Lung (tissue), 12 donors: ENCODE measurements around the gene ZXDC. TPM values are rescaled to one million over a fixed set of nuclear protein-coding genes. Genes with fewer than 3 reads are reported as not detected.

Experiments
- ATAC-seq: fragments of 200-7000 bp; cut with Tn5 transposase; one replicate; pipeline ENCODE4 v1.9.1; 2020; ENCODE audit warnings: moderate number of reproducible peaks; ENCODE audit not compliant: insufficient read depth, low FRiP score
- DNase-seq, 3 donors: peaks; one replicate each; pipeline ENCODE4 v3.0.0-alpha.2; 2013 to 2017
- H3K27ac ChIP-seq, 2 donors: one replicate each; pipeline ENCODE4 v1.5.1; 2013; ENCODE audit warnings: mild to moderate bottlenecking in 2 of 2, moderate library complexity in 2 of 2, control low read depth in 1 of 2, inconsistent platforms in 1 of 2, low read depth in 1 of 2, low read length in 1 of 2
- H3K27me3 ChIP-seq, 3 donors: one replicate each; pipeline ENCODE4 v1.5.1; 2013; ENCODE audit warnings: low read length in 2 of 3; ENCODE audit not compliant: control insufficient read depth in 3 of 3, insufficient read depth in 3 of 3
- H3K36me3 ChIP-seq, 4 donors: one replicate each; pipeline ENCODE4 v1.5.1; 2013; ENCODE audit warnings: low read length in 4 of 4, mild to moderate bottlenecking in 1 of 4, moderate library complexity in 1 of 4; ENCODE audit not compliant: control insufficient read depth in 4 of 4, insufficient read depth in 4 of 4
- H3K4me1 ChIP-seq, 5 donors: one replicate each; pipeline ENCODE4 v1.5.1; 2013; ENCODE audit warnings: low read length in 5 of 5, mild to moderate bottlenecking in 2 of 5, moderate library complexity in 1 of 5; ENCODE audit not compliant: control insufficient read depth in 5 of 5, insufficient read depth in 5 of 5
- H3K4me3 ChIP-seq: one replicate; pipeline ENCODE4 v1.5.1; 2013; ENCODE audit warnings: mild to moderate bottlenecking, control low read depth, moderate library complexity
- H3K9ac ChIP-seq, 2 donors: one replicate each; pipeline ENCODE4 v1.5.1; 2013; ENCODE audit warnings: low read length in 2 of 2, control low read depth in 1 of 2; ENCODE audit not compliant: insufficient read depth in 1 of 2
- H3K9me3 ChIP-seq, 4 donors: one replicate each; pipeline ENCODE4 v1.5.1; 2013; ENCODE audit warnings: low read length in 3 of 4, mild to moderate bottlenecking in 1 of 4, moderate library complexity in 1 of 4; ENCODE audit not compliant: control insufficient read depth in 4 of 4, insufficient read depth in 3 of 4
- WGBS, 2 donors: extraction: QIAGEN DNeasy Blood & Tissue Kit; methylation state at CpG; one replicate each; pipeline ENCODE4 v1.1.7; 2013; 5-methylcytosine and 5-hydroxymethylcytosine counted together
- polyA plus RNA-seq, 2 donors: library from polyadenylated mRNA; stranded (reverse); fragments of 200-250 nt; gene quantifications; one replicate each; pipeline ENCODE4 v1.2.1, GENCODE V29; 2013
- total RNA-seq, 2 donors: library from RNA; depleted of rRNA in 1 of 2; stranded (reverse); fragments of >200 nt in 1 of 2; gene quantifications; one replicate each; pipeline ENCODE4 v1.2.1, GENCODE V29; 2014 to 2021
- TF ChIP-seq, protein P1 (sequence below): IDR thresholded peaks from 2 replicates; pipeline ENCODE4 v1.5.1; 2012; ENCODE audit warnings: mild to moderate bottlenecking; ENCODE audit errors: control extremely low read depth, extremely low read depth
- donor health status: control.
- donor health status: control.
- donor health status: Bipolar disorder and iron deficiency.
- donor health status: healthy.
- donor health status: DM: yes; HTN: yes; CAD: no.

The ZXDC gene
- total and polyA plus RNA-seq, 4 donors: 12.9 to 49.5 (median 29.8) TPM

DNA sequence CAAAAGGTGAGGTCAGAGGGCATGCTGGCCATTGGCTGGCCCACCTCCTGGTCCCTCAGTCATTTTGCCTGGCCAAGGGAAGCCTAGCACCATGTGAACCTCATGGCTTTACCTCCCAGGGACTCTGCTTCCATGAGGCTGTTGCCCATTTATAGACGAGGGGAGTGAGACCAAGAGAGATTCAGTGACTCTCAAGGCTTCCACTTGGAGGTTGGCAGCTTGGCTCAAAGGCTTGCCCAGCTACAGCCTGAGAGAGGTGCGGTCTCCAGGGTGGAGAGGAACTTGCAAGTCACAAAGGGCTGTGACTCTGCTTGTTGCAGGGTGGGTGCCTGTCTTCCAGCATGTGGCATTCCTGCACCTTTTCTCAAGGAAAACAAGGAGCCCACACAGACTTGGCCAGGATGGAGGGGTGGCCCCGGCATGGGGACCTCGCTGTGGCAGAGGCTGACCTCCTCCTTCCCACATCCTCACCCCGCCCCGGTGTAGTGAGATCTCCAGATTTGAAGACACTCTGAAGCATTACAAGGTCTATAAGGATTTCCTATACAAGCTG is 56.5 kb downstream of the ZXDC start:
- Histone ChIP-seq H3K9me3 (peaks cover 0 to 4% (median 0%) of the 10 kb centered on the region in 4 donors), H3K36me3 (no peaks in the 10 kb centered on the region), H3K27ac (no peak overlapping the region), H3K4me1 (no peaks in the 10 kb centered on the region), H3K27me3 (peaks cover 3 to 11% (median 3%) of the 10 kb centered on the region in 3 donors), H3K9ac (no peak overlapping the region), H3K4me3 (no peak overlapping the region)
- TF ChIP-seq, protein P1, sequence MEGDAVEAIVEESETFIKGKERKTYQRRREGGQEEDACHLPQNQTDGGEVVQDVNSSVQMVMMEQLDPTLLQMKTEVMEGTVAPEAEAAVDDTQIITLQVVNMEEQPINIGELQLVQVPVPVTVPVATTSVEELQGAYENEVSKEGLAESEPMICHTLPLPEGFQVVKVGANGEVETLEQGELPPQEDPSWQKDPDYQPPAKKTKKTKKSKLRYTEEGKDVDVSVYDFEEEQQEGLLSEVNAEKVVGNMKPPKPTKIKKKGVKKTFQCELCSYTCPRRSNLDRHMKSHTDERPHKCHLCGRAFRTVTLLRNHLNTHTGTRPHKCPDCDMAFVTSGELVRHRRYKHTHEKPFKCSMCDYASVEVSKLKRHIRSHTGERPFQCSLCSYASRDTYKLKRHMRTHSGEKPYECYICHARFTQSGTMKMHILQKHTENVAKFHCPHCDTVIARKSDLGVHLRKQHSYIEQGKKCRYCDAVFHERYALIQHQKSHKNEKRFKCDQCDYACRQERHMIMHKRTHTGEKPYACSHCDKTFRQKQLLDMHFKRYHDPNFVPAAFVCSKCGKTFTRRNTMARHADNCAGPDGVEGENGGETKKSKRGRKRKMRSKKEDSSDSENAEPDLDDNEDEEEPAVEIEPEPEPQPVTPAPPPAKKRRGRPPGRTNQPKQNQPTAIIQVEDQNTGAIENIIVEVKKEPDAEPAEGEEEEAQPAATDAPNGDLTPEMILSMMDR: no peak
- DNase-seq: no peak
- ATAC-seq: no peak
- 73 to 81% methylated on average over 6 of the region's 6 CpGs for WGBS, 2 donors

DNA sequence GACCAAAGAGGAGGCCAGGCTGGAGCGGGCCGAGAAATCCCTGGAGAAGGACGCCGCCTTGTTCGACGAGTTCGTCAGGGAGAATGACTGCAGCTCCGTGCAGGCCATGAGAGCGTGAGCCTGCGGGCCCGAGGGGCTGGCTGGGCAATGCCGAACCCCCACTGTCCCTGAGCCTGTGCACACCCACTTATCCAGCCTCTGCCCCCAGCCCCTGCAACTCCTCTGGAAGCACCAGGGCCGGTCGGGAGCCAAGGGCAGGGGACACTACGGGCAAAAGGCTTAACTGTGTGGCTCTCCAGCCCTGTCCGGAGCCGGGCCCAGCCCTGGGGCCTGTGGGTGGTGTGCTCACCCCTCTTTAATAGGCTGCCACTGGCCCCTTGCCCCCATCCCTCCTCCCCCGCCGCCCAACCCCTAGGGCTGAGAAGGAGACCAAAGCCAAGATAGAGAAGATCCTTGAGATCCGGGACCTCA is 57.0 kb downstream of the ZXDC start:
- Histone ChIP-seq H3K4me3 (no peak overlapping the region), H3K27ac (no peak overlapping the region), H3K27me3 (peaks cover 3 to 11% (median 3%) of the 10 kb centered on the region in 3 donors), H3K36me3 (no peaks in the 10 kb centered on the region), H3K9me3 (peaks cover 0 to 4% (median 0%) of the 10 kb centered on the region in 4 donors), H3K4me1 (no peaks in the 10 kb centered on the region), H3K9ac (no peak overlapping the region)
- DNase-seq (no peak), ATAC-seq (no peak)
- TF ChIP-seq, protein P1: no peak
- 83 to 84% methylated on average over 20 of the region's 20 CpGs for WGBS, 2 donors

GRCh38 chr3:126417981-126418530 is 57.6 kb downstream of the ZXDC start:
- H3K4me1 ChIP-seq: no peaks in the 10 kb centered on the region
- DNase-seq (no peak), ATAC-seq (no peak)
- no peak overlapping the region for H3K9ac ChIP-seq
- TF ChIP-seq, protein P1: no peak
- peaks cover 3 to 11% (median 3%) of the 10 kb centered on the region in 3 donors for H3K27me3 ChIP-seq
- WGBS, 2 donors: 82 to 89% methylated on average over 11 of the region's 11 CpGs
- no peak overlapping the region for H3K4me3 ChIP-seq
- H3K27ac ChIP-seq: no peak overlapping the region
- no peaks in the 10 kb centered on the region for H3K36me3 ChIP-seq
- H3K9me3 ChIP-seq: peaks cover 0 to 4% (median 0%) of the 10 kb centered on the region in 4 donors
